MM.1S (cell line): ENCODE results near the gene NUSAP1.
"Not testable (repeated sequence)": the region's sequence is repeated elsewhere in the genome, so short reads cannot be mapped to it uniquely, and the experiment has no call there.

ENCODE experiments used
- DNase-seq: peaks from one replicate; pipeline ENCODE4 v3.0.0-alpha.2; 2015
- H2AFZ ChIP-seq: fragments of 300-600 bp; sonication (generic); 2 replicates; pipeline ENCODE4 v1.6.0; 2016; ENCODE audit warnings: antibody characterized with exemption, low read length
- H3F3A ChIP-seq: fragments of 300-600 bp; sonication (generic); 2 replicates; pipeline ENCODE4 v1.6.1; 2016; ENCODE audit warnings: mild to moderate bottlenecking, antibody characterized with exemption, low read length, moderate library complexity, mixed read lengths; ENCODE audit not compliant: insufficient read depth
- H3K27ac ChIP-seq: fragments of 300-600 bp; sonication (generic); 2 replicates; pipeline ENCODE4 v1.5.1; 2016; ENCODE audit warnings: mild to moderate bottlenecking, low read length
- H3K27me3 ChIP-seq: fragments of 300-600 bp; sonication (generic); replicated peaks from 2 replicates; pipeline ENCODE4 v1.6.0; 2016; ENCODE audit warnings: low read length; ENCODE audit not compliant: insufficient read depth
- H3K36me3 ChIP-seq: fragments of 300-600 bp; sonication (generic); replicated peaks from 2 replicates; pipeline ENCODE4 v1.6.1; 2016; ENCODE audit warnings: mild to moderate bottlenecking, low read length, mixed read lengths; ENCODE audit not compliant: insufficient read depth
- H3K4me1 ChIP-seq: fragments of 300-600 bp; sonication (generic); 2 replicates; pipeline ENCODE4 v1.6.1; 2016; ENCODE audit warnings: low read length, mixed read lengths
- H3K4me2 ChIP-seq: fragments of 300-600 bp; sonication (generic); 2 replicates; pipeline ENCODE4 v1.6.0; 2016; ENCODE audit warnings: low read depth, low read length
- H3K4me3 ChIP-seq: fragments of 300-600 bp; sonication (generic); 2 replicates; pipeline ENCODE4 v1.5.1; 2016; ENCODE audit warnings: low read length, mixed read lengths
- H3K79me2 ChIP-seq: fragments of 300-600 bp; sonication (generic); 2 replicates; pipeline ENCODE4 v1.6.1; 2016; ENCODE audit warnings: mixed run types, low read length, mixed read lengths
- H3K9ac ChIP-seq: fragments of 300-600 bp; sonication (generic); 2 replicates; pipeline ENCODE4 v1.6.1; 2016; ENCODE audit warnings: low read length, mixed read lengths
- H3K9me2 ChIP-seq: fragments of 300-600 bp; sonication (generic); replicated peaks from 2 replicates; pipeline ENCODE4 v1.6.1; 2016; ENCODE audit warnings: mild to moderate bottlenecking, low read length, mixed read lengths; ENCODE audit not compliant: insufficient read depth
- H3K9me3 ChIP-seq: fragments of 300-600 bp; sonication (generic); replicated peaks from 2 replicates; pipeline ENCODE4 v1.6.1; 2016; ENCODE audit warnings: mild to moderate bottlenecking, low read length, mixed read lengths; ENCODE audit not compliant: insufficient read depth
- H4K20me1 ChIP-seq: fragments of 300-600 bp; sonication (generic); 2 replicates; pipeline ENCODE4 v1.6.1; 2016; ENCODE audit warnings: mild to moderate bottlenecking, low read length, moderate library complexity, mixed read lengths; ENCODE audit not compliant: insufficient read depth
- EZH2 ChIP-seq: fragments of 300-600 bp; sonication (generic); optimal IDR thresholded peaks from 2 replicates; pipeline ENCODE3; 2017; ENCODE audit warnings: low read depth, mild to moderate bottlenecking, antibody characterized with exemption, low read length, mixed read lengths
- EZH2phosphoT487 ChIP-seq: fragments of 300-600 bp; sonication (generic); IDR thresholded peaks from 2 replicates; pipeline ENCODE4 v1.6.1; 2018; ENCODE audit warnings: antibody characterized with exemption, low read length
- TF ChIP-seq, protein P1 (sequence below): fragments of 300-600 bp; sonication (generic); IDR thresholded peaks from 2 replicates; pipeline ENCODE4 v1.5.1; 2016; ENCODE audit warnings: antibody characterized with exemption, low read length, mixed read lengths

Gene NUSAP1

DNA sequence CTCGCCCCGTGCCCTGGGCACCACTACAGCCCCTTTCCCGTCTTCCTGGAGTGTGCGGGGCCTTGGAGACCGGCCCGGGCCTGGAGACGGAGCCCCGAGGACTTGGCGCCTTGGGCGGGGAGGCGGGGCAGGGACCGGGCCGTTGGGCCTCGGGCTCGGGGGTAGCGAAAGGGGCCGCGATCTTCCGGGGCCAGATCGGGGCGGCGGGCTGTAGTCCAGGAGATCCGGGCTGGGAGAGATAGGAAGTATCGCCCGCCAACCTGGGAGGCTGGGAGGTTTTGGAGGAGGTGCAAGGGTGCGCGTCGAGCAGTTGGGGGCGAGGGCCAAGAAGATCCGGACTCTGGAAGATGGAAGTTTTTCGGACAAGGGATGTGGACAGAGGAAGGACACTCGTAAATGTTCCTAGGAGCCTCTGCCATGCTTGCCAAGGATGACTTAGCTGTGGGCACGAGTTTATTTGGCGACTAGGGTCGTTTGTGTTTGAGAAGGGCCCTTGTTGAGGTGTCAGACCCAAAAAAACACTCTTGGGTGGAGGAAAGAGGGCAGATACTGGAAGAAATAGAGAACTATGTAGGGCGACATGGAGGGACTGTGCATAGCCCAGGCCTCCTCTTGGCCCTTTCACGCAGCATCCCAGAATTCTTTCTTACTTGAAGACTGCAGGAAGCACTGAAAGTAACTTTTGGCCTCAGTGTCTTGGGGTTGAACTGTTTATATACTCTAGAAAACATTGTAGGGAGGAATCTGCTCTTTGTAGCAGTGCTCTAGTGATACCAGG, 84.9 kb downstream of the NUSAP1 start:
- Histone ChIP-seq H3F3A (no peaks in the 10 kb centered on the region), H3K27ac (no peak overlapping the region), H2AFZ (peak overlapping the region; percentile 70), H3K4me2 (peak overlapping the region; percentile 81), H3K27me3 (no peaks in the 10 kb centered on the region), H3K4me3 (peak overlapping the region; percentile 87), H3K4me1 (no peaks in the 10 kb centered on the region), H3K9me3 (no peaks in the 10 kb centered on the region), H3K9ac (peak overlapping the region; percentile 77), H3K9me2 (no peaks in the 10 kb centered on the region), H3K36me3 (no peaks in the 10 kb centered on the region), H3K79me2 (peaks cover 70% of the 10 kb centered on the region), H4K20me1 (peaks cover 4% of the 10 kb centered on the region; the same call in 1 of the 2 replicates)
- DNase-seq = no peak
- TF ChIP-seq, protein P1, sequence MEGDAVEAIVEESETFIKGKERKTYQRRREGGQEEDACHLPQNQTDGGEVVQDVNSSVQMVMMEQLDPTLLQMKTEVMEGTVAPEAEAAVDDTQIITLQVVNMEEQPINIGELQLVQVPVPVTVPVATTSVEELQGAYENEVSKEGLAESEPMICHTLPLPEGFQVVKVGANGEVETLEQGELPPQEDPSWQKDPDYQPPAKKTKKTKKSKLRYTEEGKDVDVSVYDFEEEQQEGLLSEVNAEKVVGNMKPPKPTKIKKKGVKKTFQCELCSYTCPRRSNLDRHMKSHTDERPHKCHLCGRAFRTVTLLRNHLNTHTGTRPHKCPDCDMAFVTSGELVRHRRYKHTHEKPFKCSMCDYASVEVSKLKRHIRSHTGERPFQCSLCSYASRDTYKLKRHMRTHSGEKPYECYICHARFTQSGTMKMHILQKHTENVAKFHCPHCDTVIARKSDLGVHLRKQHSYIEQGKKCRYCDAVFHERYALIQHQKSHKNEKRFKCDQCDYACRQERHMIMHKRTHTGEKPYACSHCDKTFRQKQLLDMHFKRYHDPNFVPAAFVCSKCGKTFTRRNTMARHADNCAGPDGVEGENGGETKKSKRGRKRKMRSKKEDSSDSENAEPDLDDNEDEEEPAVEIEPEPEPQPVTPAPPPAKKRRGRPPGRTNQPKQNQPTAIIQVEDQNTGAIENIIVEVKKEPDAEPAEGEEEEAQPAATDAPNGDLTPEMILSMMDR = no peak
- TF ChIP-seq EZH2 (no peak), EZH2phosphoT487 (no peak)

DNA sequence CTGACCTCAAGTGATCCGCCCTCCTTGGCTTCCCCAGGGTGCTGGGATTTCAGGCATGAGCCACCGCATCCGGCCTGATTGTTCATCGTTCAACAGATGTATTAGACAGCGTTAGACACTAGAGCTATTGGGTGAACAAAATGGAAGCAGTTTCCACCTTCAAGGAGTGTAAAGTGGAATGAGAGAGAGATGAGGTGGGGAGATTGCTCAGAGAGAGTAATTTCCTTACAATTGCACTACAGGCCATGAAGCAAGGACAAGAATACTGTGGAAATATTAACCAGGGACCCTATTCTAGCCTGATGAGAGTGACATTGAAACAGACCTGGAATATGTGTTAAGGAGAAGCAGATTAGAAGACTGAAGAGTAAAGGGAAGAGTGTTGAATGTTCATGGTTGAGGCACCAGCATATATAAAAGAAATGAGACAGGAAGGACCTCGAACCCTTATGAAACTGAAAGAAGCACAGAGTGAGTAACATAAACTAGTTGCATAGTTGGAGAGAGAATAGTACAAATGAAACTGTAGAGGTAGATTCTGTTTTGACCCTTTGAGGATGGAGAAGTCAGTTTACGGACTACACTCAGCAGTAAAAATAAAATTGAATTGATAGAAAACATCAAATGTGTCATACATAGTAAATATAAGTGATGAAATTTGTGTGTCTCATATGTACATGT, 91.4 kb downstream of the NUSAP1 start:
- Histone ChIP-seq H3K79me2 (peaks cover 92% of the 10 kb centered on the region), H3K27me3 (no peaks in the 10 kb centered on the region), H3F3A (peaks cover 23% of the 10 kb centered on the region), H3K4me2 (peak overlapping the region; percentile 83), H3K9me2 (no peaks in the 10 kb centered on the region), H2AFZ (no peak overlapping the region), H3K27ac (peak overlapping the region; percentile 75), H3K4me3 (peak overlapping the region; percentile 40), H3K36me3 (no peaks in the 10 kb centered on the region), H3K4me1 (peaks cover 18% of the 10 kb centered on the region; the same call in 1 of the 2 replicates), H4K20me1 (peaks cover 4% of the 10 kb centered on the region; the same call in 1 of the 2 replicates), H3K9ac (peak overlapping the region; percentile 29; the same call in 1 of the 2 replicates), H3K9me3 (no peaks in the 10 kb centered on the region)
- DNase-seq = peak; percentile 81
- no peak for TF ChIP-seq EZH2phosphoT487
- no peak for TF ChIP-seq EZH2
- TF ChIP-seq, protein P1 = no peak

DNA sequence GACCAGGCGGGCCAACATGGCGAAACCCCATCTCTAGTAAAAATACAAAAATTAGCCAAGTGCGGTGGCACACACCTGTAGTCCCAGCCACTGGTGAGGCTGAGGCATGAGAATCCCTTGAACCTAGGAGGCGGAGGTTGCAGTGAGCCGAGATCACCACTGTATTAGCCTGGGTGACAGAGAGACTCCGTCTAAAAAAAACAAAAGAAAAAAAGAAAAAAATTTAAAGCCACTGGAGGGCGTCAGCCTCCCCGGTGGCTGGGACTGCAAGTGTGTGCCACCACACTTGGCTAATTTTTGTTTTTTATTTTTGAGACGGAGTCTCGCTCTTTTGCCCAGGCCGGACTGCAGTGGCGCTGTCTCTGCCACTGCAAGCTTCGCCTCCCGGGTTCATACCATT, 92.1 kb downstream of the NUSAP1 start:
- peaks cover 4% of the 10 kb centered on the region; the same call in 1 of the 2 replicates for H4K20me1 ChIP-seq
- H3K4me1 ChIP-seq = peaks cover 18% of the 10 kb centered on the region; the same call in 1 of the 2 replicates
- peak overlapping the region; percentile 2; the same call in 1 of the 2 replicates for H3K9ac ChIP-seq
- H3K36me3 ChIP-seq = no peaks in the 10 kb centered on the region
- H3K4me3 ChIP-seq = peak overlapping the region; percentile 40; the same call in 1 of the 2 replicates
- peak overlapping the region; percentile 75; the same call in 1 of the 2 replicates for H3K27ac ChIP-seq
- peaks cover 29% of the 10 kb centered on the region for H3F3A ChIP-seq
- no peaks in the 10 kb centered on the region for H3K9me3 ChIP-seq
- no peak for DNase-seq
- TF ChIP-seq, protein P1 = 0 out of 2 replicates have a peak, but pooled peaks have one; percentile 7
- no peak for TF ChIP-seq EZH2
- H3K9me2 ChIP-seq = no peaks in the 10 kb centered on the region
- H3K4me2 ChIP-seq = peak overlapping the region; percentile 83
- H2AFZ ChIP-seq = no peak overlapping the region
- H3K27me3 ChIP-seq = no peaks in the 10 kb centered on the region
- H3K79me2 ChIP-seq = peaks cover 87% of the 10 kb centered on the region

DNA sequence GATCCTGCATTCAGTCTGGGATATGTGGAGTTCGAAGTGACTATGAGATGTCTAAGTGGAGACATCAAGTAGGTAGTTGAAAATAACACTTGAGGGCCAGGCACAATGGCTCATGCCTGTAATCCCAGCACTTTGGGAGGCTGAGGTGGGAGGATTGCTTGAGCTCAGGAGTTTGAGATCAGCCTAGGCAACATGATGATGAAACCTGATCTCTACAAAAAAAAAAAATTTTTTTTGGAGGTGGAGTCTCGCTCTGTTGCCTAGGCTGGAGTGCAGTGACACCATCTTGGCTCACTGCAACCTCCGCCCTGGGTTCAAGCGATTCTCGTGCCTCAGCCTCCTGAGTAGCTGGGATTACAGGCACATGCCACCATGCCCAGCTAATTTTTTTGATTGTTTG, 93.2 kb downstream of the NUSAP1 start:
- H3K9me2 ChIP-seq, H3K4me2 ChIP-seq, H3K27ac ChIP-seq, H3K9me3 ChIP-seq, DNase-seq, H2AFZ ChIP-seq, H3K4me3 ChIP-seq, H3K27me3 ChIP-seq, H4K20me1 ChIP-seq, H3K9ac ChIP-seq, H3K36me3 ChIP-seq: not testable (repeated sequence)
- H3F3A ChIP-seq = peaks cover 32% of the 10 kb centered on the region
- peaks cover 18% of the 10 kb centered on the region; the same call in 1 of the 2 replicates for H3K4me1 ChIP-seq
- peaks cover 85% of the 10 kb centered on the region for H3K79me2 ChIP-seq
